Suprapubic skin (tissue), 4 donors: Measurements from ENCODE around the gene DOHH.

ENCODE experiments used
- POLR2A ChIP-seq, 2 donors: fragments of 450-650 bp; IDR thresholded peaks; one replicate each; pipeline ENCODE4 v1.6.1; 2017; ENCODE audit warnings: antibody characterized with exemption in 2 of 2, mild to moderate bottlenecking in 2 of 2, moderate library complexity in 2 of 2
- POLR2AphosphoS5 ChIP-seq, 3 donors: sonication (generic); formaldehyde crosslinking; IDR thresholded peaks; one replicate each; pipeline ENCODE4 v1.6.1; 2017; ENCODE audit warnings: antibody characterized with exemption in 3 of 3
- TF ChIP-seq, protein P1 (sequence below), 2 donors: fragments of 200-600 bp in 1 of 2; fragments of 450-650 bp in 1 of 2; sonication (generic) in 1 of 2; IDR thresholded peaks; one replicate each; pipeline ENCODE4 v1.5.1; 2016 to 2019; ENCODE audit warnings: antibody characterized with exemption in 2 of 2, mild to moderate bottlenecking in 1 of 2, moderate library complexity in 1 of 2

DNA sequence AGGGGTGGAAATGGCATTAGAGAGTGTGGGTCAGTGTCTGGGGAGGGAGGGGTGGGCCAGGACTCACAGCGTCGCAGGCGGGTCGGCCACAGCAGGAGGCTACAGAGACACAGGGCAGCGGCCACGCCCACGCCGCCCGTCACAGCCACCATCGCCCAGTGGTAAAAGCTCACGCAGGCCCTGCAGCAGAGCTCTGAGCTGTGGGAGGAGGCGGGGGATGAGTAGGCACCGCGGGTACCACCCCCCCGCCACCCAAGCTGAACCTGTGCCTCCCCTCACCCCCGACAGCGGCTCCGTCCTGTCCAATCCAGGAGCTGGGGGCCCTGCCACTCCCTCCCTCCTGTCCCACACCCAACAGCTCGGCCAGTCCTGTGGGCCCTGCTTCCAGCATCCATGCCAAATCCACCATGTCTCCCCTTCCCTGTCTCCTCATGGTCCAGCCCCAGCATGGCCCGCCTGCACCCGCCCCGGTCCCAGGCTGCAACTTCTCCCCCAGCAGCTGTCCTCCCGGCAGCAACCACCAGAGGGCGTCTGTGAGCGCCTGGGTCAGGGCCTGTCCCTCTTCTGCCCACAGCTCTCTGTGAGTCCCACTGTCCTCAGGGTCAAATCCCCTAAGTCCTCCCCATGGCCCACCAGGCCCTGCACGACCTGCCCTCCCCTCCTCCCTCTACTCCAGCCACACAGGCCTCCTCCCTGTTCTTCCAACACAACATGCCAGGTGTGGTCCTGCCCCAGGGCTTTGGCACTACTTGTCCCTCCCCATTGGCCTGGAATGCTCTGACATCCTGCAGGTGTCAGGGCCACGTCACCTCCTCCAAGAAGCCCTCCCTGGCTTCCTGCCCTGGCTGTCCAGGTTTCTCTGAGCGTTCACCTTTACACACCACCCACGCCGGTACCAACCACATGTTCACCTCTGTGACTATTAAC is 44.5 kb upstream of the DOHH start:
- TF ChIP-seq, protein P1, sequence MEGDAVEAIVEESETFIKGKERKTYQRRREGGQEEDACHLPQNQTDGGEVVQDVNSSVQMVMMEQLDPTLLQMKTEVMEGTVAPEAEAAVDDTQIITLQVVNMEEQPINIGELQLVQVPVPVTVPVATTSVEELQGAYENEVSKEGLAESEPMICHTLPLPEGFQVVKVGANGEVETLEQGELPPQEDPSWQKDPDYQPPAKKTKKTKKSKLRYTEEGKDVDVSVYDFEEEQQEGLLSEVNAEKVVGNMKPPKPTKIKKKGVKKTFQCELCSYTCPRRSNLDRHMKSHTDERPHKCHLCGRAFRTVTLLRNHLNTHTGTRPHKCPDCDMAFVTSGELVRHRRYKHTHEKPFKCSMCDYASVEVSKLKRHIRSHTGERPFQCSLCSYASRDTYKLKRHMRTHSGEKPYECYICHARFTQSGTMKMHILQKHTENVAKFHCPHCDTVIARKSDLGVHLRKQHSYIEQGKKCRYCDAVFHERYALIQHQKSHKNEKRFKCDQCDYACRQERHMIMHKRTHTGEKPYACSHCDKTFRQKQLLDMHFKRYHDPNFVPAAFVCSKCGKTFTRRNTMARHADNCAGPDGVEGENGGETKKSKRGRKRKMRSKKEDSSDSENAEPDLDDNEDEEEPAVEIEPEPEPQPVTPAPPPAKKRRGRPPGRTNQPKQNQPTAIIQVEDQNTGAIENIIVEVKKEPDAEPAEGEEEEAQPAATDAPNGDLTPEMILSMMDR (IDR thresholded peaks at IDR 0.05) = peak; percentile 63 to 95
- TF ChIP-seq POLR2A (IDR thresholded peaks at IDR 0.05) = no peak
- TF ChIP-seq POLR2AphosphoS5 (IDR thresholded peaks at IDR 0.05) = no peak
